SK-N-SH treated with all-trans-retinoic acid at 6 μM for 48 hours (cell line): ENCODE data around the gene TNIK.
A peak's percentile ranks its signal among the peaks of the same experiment; 100 is the strongest.
"Not testable (repeated sequence)": the region's sequence is repeated elsewhere in the genome, so short reads cannot be mapped to it uniquely, and the experiment has no call there.

Experiments used
- ATAC-seq: fragments of 200-7000 bp; cut with Tn5 transposase; 3 replicates; pipeline ENCODE4 v1.9.1; 2020; ENCODE audit warnings: mild to moderate bottlenecking, moderate library complexity
- BACH2 ChIP-seq: fragments of 250-450 bp; sonication (Bioruptor Pico); IDR thresholded peaks from 2 replicates; pipeline ENCODE4 v1.9.0; 2021; ENCODE audit warnings: mild to moderate bottlenecking, borderline replicate concordance
- CREB5 ChIP-seq: fragments of 250-450 bp; sonication (Bioruptor Pico); IDR thresholded peaks from 2 replicates; pipeline ENCODE4 v1.5.1; 2020; ENCODE audit warnings: low read depth, mild to moderate bottlenecking, moderate library complexity
- CSDC2 ChIP-seq: fragments of 250-450 bp; sonication (Bioruptor Pico); IDR thresholded peaks from 2 replicates; pipeline ENCODE4 v1.5.0; 2020; ENCODE audit warnings: mild to moderate bottlenecking, moderate library complexity
- ESRRG ChIP-seq: fragments of 250-450 bp; sonication (Bioruptor Pico); IDR thresholded peaks from 2 replicates; pipeline ENCODE4 v1.6.1; 2021; ENCODE audit warnings: mild to moderate bottlenecking
- GLIS3 ChIP-seq: fragments of 250-450 bp; sonication (Bioruptor Pico); IDR thresholded peaks from 2 replicates; pipeline ENCODE4 v1.5.0; 2020; ENCODE audit warnings: mild to moderate bottlenecking, moderate library complexity
- ISL1 ChIP-seq: fragments of 250-450 bp; sonication (Bioruptor Pico); IDR thresholded peaks from 2 replicates; pipeline ENCODE4 v2.1.2; 2022; ENCODE audit warnings: mild to moderate bottlenecking, moderate library complexity
- OSR1 ChIP-seq: fragments of 250-450 bp; sonication (Bioruptor Pico); IDR thresholded peaks from 2 replicates; pipeline ENCODE4 v1.8.0; 2022; ENCODE audit warnings: moderate library complexity, mild to moderate bottlenecking, inconsistent platforms
- PPARA ChIP-seq: fragments of 250-450 bp; sonication (Bioruptor Pico); IDR thresholded peaks from 2 replicates; pipeline ENCODE4 v1.5.0; 2020; ENCODE audit warnings: mild to moderate bottlenecking, borderline replicate concordance
- RARB ChIP-seq: fragments of 250-450 bp; sonication (Bioruptor Pico); IDR thresholded peaks from 2 replicates; pipeline ENCODE4 v1.8.0; 2021; ENCODE audit warnings: mild to moderate bottlenecking, moderate library complexity
- SNAI2 ChIP-seq: fragments of 250-450 bp; sonication (Bioruptor Pico); IDR thresholded peaks from 2 replicates; pipeline ENCODE4 v1.5.0; 2020; ENCODE audit warnings: mild to moderate bottlenecking, moderate library complexity
- TSHZ2 ChIP-seq: fragments of 250-450 bp; sonication (Bioruptor Pico); IDR thresholded peaks from 2 replicates; pipeline ENCODE4 v1.5.0; 2020; ENCODE audit warnings: mild to moderate bottlenecking, moderate library complexity
- ZC3H10 ChIP-seq: fragments of 250-450 bp; sonication (Bioruptor Pico); IDR thresholded peaks from 2 replicates; pipeline ENCODE4 v1.5.1; 2021; ENCODE audit warnings: mild to moderate bottlenecking, moderate library complexity
- ZFP3 ChIP-seq: fragments of 250-450 bp; sonication (Bioruptor Pico); IDR thresholded peaks from 2 replicates; pipeline ENCODE4 v1.5.0; 2020; ENCODE audit warnings: mild to moderate bottlenecking, moderate library complexity
- ZFP30 ChIP-seq: fragments of 450-650 bp; formaldehyde crosslinking; IDR thresholded peaks from 2 replicates; pipeline ENCODE4 v1.5.0; 2022; ENCODE audit warnings: mild to moderate bottlenecking, moderate library complexity
- ZNF565 ChIP-seq: fragments of 450-650 bp; formaldehyde crosslinking; conservative IDR thresholded peaks from 2 replicates; pipeline ENCODE4 v1.5.0; 2020; ENCODE audit warnings: low read depth, mild to moderate bottlenecking, moderate library complexity
- ZNF70 ChIP-seq: fragments of 450-650 bp; formaldehyde crosslinking; IDR thresholded peaks from 2 replicates; pipeline ENCODE4 v1.5.0; 2020; ENCODE audit warnings: mild to moderate bottlenecking, moderate library complexity
- ZNF8 ChIP-seq: fragments of 450-650 bp; formaldehyde crosslinking; IDR thresholded peaks from 2 replicates; pipeline ENCODE4 v1.5.0; 2020; ENCODE audit warnings: mild to moderate bottlenecking, moderate library complexity
- TF ChIP-seq, protein P1 (sequence below): fragments of 250-450 bp; sonication (Bioruptor Pico); IDR thresholded peaks from 2 replicates; pipeline ENCODE4 v1.8.0; 2020; ENCODE audit warnings: mild to moderate bottlenecking, moderate library complexity, borderline replicate concordance
- TF ChIP-seq, protein P2 (sequence below): fragments of 250-450 bp; sonication (Bioruptor Pico); IDR thresholded peaks from 2 replicates; pipeline ENCODE4 v1.5.1; 2021; ENCODE audit warnings: mild to moderate bottlenecking, moderate library complexity
- TF ChIP-seq, protein P3 (sequence below): fragments of 250-450 bp; sonication (Bioruptor Pico); IDR thresholded peaks from 2 replicates; pipeline ENCODE4 v1.8.0; 2021; ENCODE audit warnings: low read depth, mild to moderate bottlenecking, moderate library complexity, borderline replicate concordance

The TNIK gene

GRCh38 chr3:171366738-171367137 is 93.5 kb downstream of the TNIK start:
- ATAC-seq: not testable (repeated sequence)
- 0 out of 2 replicates have a peak, but pooled peaks have one; percentile 9 for TF ChIP-seq ISL1 (CRISPR knock-in tag)

GRCh38 chr3:171366043-171366442 is 94.2 kb downstream of the TNIK start:
- TF ChIP-seq ISL1 (CRISPR knock-in tag) (no peak), ZC3H10 (CRISPR knock-in tag) (no peak), ESRRG (no peak), OSR1 (no peak), CSDC2 (CRISPR knock-in tag) (no peak), BACH2 (CRISPR knock-in tag) (no peak), ZFP3 (CRISPR knock-in tag) (no peak), ZNF8 (no peak), SNAI2 (no peak), ZNF70 (CRISPR knock-in tag) (no peak), ZFP30 (CRISPR knock-in tag) (no peak), TSHZ2 (CRISPR knock-in tag) (no peak), ZNF565 (CRISPR knock-in tag) (no peak), RARB (no peak)
- TF ChIP-seq, protein P1, sequence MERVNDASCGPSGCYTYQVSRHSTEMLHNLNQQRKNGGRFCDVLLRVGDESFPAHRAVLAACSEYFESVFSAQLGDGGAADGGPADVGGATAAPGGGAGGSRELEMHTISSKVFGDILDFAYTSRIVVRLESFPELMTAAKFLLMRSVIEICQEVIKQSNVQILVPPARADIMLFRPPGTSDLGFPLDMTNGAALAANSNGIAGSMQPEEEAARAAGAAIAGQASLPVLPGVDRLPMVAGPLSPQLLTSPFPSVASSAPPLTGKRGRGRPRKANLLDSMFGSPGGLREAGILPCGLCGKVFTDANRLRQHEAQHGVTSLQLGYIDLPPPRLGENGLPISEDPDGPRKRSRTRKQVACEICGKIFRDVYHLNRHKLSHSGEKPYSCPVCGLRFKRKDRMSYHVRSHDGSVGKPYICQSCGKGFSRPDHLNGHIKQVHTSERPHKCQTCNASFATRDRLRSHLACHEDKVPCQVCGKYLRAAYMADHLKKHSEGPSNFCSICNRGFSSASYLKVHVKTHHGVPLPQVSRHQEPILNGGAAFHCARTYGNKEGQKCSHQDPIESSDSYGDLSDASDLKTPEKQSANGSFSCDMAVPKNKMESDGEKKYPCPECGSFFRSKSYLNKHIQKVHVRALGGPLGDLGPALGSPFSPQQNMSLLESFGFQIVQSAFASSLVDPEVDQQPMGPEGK (CRISPR knock-in tag): no peak
- TF ChIP-seq, protein P2, sequence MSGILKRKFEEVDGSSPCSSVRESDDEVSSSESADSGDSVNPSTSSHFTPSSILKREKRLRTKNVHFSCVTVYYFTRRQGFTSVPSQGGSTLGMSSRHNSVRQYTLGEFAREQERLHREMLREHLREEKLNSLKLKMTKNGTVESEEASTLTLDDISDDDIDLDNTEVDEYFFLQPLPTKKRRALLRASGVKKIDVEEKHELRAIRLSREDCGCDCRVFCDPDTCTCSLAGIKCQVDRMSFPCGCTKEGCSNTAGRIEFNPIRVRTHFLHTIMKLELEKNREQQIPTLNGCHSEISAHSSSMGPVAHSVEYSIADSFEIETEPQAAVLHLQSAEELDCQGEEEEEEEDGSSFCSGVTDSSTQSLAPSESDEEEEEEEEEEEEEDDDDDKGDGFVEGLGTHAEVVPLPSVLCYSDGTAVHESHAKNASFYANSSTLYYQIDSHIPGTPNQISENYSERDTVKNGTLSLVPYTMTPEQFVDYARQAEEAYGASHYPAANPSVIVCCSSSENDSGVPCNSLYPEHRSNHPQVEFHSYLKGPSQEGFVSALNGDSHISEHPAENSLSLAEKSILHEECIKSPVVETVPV (CRISPR knock-in tag): no peak
- TF ChIP-seq, protein P3, sequence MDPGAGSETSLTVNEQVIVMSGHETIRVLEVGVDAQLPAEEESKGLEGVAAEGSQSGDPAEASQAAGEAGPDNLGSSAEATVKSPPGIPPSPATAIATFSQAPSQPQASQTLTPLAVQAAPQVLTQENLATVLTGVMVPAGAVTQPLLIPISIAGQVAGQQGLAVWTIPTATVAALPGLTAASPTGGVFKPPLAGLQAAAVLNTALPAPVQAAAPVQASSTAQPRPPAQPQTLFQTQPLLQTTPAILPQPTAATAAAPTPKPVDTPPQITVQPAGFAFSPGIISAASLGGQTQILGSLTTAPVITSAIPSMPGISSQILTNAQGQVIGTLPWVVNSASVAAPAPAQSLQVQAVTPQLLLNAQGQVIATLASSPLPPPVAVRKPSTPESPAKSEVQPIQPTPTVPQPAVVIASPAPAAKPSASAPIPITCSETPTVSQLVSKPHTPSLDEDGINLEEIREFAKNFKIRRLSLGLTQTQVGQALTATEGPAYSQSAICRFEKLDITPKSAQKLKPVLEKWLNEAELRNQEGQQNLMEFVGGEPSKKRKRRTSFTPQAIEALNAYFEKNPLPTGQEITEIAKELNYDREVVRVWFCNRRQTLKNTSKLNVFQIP (CRISPR knock-in tag): no peak
- no peak for ATAC-seq

- TF ChIP-seq ZNF70 (CRISPR knock-in tag): no peak
- no peak for TF ChIP-seq TSHZ2 (CRISPR knock-in tag)
- TF ChIP-seq CSDC2 (CRISPR knock-in tag): no peak
- TF ChIP-seq ESRRG: no peak
- TF ChIP-seq ZFP3 (CRISPR knock-in tag): no peak
- peak; percentile 72 for ATAC-seq
Observed at GRCh38 chr3:171365489-171365888, 94.7 kb downstream of the TNIK start.

- ATAC-seq: no peak
- TF ChIP-seq ZNF70 (CRISPR knock-in tag): no peak
- TF ChIP-seq, protein P1 (CRISPR knock-in tag): no peak
- no peak for TF ChIP-seq OSR1
- TF ChIP-seq BACH2 (CRISPR knock-in tag): no peak
- TF ChIP-seq CREB5 (CRISPR knock-in tag): no peak
- TF ChIP-seq CSDC2 (CRISPR knock-in tag): no peak
- TF ChIP-seq GLIS3: no peak
- TF ChIP-seq, protein P2 (CRISPR knock-in tag): no peak
- TF ChIP-seq ZC3H10 (CRISPR knock-in tag): no peak
- TF ChIP-seq PPARA (CRISPR knock-in tag): no peak
- no peak for TF ChIP-seq ISL1 (CRISPR knock-in tag)
Observed at GRCh38 chr3:171364500-171364899, 95.7 kb downstream of the TNIK start.
